AG09319 (cell line): ENCODE measurements around the gene CRYBB2.
"Not testable (repeated sequence)": the region's sequence is repeated elsewhere in the genome, so short reads cannot be mapped to it uniquely, and the experiment has no call there.

Source experiments
- DNase-seq: peaks from one replicate; pipeline ENCODE4 v3.0.0-alpha.2; 2010; ENCODE audit warnings: low read depth; ENCODE audit errors: extremely low read depth
- TF ChIP-seq, protein P1 (sequence below): IDR thresholded peaks from 2 replicates; pipeline ENCODE4 v1.5.1; 2011; ENCODE audit warnings: low read depth, mild to moderate bottlenecking, inconsistent platforms, low read length, moderate library complexity

The CRYBB2 gene

GRCh38 chr22:25219948-25220442, 556 bp downstream of the CRYBB2 start:
- no peak for DNase-seq
- TF ChIP-seq, protein P1, sequence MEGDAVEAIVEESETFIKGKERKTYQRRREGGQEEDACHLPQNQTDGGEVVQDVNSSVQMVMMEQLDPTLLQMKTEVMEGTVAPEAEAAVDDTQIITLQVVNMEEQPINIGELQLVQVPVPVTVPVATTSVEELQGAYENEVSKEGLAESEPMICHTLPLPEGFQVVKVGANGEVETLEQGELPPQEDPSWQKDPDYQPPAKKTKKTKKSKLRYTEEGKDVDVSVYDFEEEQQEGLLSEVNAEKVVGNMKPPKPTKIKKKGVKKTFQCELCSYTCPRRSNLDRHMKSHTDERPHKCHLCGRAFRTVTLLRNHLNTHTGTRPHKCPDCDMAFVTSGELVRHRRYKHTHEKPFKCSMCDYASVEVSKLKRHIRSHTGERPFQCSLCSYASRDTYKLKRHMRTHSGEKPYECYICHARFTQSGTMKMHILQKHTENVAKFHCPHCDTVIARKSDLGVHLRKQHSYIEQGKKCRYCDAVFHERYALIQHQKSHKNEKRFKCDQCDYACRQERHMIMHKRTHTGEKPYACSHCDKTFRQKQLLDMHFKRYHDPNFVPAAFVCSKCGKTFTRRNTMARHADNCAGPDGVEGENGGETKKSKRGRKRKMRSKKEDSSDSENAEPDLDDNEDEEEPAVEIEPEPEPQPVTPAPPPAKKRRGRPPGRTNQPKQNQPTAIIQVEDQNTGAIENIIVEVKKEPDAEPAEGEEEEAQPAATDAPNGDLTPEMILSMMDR, result no peak

- DNase-seq, result no peak
- TF ChIP-seq, protein P1, result no peak
Observed at GRCh38 chr22:25221790-25222189, 2.4 kb downstream of the CRYBB2 start.

DNA sequence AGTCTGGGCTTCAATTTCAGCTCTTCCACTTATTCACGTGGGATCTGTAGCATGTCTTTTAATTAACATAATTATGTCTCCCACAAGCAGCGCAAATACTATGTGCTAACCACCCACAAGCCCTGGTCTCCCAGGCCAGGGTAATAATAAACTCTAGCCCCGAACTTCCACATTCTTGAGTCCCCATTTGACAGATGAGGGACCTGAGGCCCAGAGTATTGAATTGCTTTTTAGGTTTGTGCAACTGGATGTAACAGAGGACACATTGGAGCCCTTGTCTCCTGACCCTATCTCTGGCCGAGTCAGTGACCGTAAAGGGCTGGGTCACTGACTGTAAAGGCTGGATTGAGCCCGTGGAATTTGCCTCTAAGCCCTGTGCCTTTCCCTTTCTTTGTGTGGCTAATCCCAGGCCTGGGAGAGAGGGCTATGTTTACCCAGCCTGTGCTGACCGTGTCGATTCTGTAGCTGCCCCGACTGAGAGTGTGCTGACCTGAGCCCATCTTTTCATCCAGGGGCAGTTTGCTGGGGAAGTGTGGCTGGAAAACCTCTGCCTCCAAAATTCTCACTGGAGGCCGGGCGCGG, 3.9 kb downstream of the CRYBB2 start:
- TF ChIP-seq, protein P1, result no peak
- DNase-seq, result no peak

- TF ChIP-seq, protein P1, result no peak
Observed at GRCh38 chr22:25228822-25229221, 9.4 kb downstream of the CRYBB2 start.

GRCh38 chr22:25230760-25231159, 11.3 kb downstream of the CRYBB2 start:
- DNase-seq, result not testable (repeated sequence)

More at GRCh38 chr22:25228822-25229221, 9.4 kb downstream of the CRYBB2 start:
- DNase-seq, result no peak

GRCh38 chr22:25232301-25232700, 12.9 kb downstream of the CRYBB2 start:
- TF ChIP-seq, protein P1, result no peak

GRCh38 chr22:25233706-25234105, 14.3 kb downstream of the CRYBB2 start:
- not testable (repeated sequence) for DNase-seq

More at GRCh38 chr22:25232301-25232700, 12.9 kb downstream of the CRYBB2 start:
- DNase-seq, result no peak

GRCh38 chr22:25235547-25236290, 16.3 kb downstream of the CRYBB2 start:
- DNase-seq, result peak; percentile 22
- TF ChIP-seq, protein P1, result peak; percentile 44
